Caco-2 (cell line): ENCODE results near the gene UBE2E2. TPM values are rescaled to one million over a fixed set of nuclear protein-coding genes. Genes with fewer than 3 reads are reported as not detected.

Experiments
- BruUV-seq: library from RNA; stranded (reverse); fragments of 400-500 nt; replicated peaks from 2 replicates; lab custom pipeline; 2021; lab: Mats Ljungman, UMichigan
- CTCF ChIA-PET: fragments of 300-600 bp; sonication (Branson Sonifier 250); formaldehyde crosslinking; loops from one replicate; lab custom pipeline; 2022; ENCODE audit warnings: antibody characterized with exemption; lab: Charles Lee
- POLR2A ChIA-PET: fragments of 300-600 bp; sonication (Branson Sonifier 250); formaldehyde crosslinking; loops from one replicate; lab custom pipeline; 2022; ENCODE audit warnings: antibody characterized with exemption; lab: Charles Lee
- DNase-seq, 2 experiments: peaks; one replicate each; pipeline versions ENCODE4 v3.0.0 to v3.0.0-alpha.2; 2020 to 2022
- H3K27me3 ChIP-seq: replicated peaks from 2 replicates; pipeline ENCODE4 v1.6.0; 2011; ENCODE audit warnings: low read length; ENCODE audit not compliant: control insufficient read depth, insufficient read depth
- H3K36me3 ChIP-seq: 2 replicates; pipeline ENCODE4 v1.5.1; 2011; ENCODE audit warnings: low read length; ENCODE audit not compliant: control insufficient read depth, insufficient read depth
- H3K4me1 ChIP-seq: fragments of 250-450 bp; sonication (Bioruptor Pico); 2 replicates; pipeline ENCODE4 v1.5.1; 2020; ENCODE audit warnings: mild to moderate bottlenecking
- H3K4me3 ChIP-seq: 2 replicates; pipeline ENCODE4 v1.5.1; 2011; ENCODE audit warnings: low read depth, mild to moderate bottlenecking, control low read depth, low read length
- H3K9me3 ChIP-seq: fragments of 250-450 bp; sonication (Bioruptor Pico); 2 replicates; pipeline ENCODE4 v1.5.1; 2020; ENCODE audit warnings: mild to moderate bottlenecking, moderate library complexity
- H3K27ac Mint-ChIP-seq: one replicate; pipeline ENCODE4 v1.8.0; 2022; ENCODE audit warnings: mixed read lengths; ENCODE audit not compliant: unreplicated experiment
- H3K27me3 Mint-ChIP-seq: one replicate; pipeline ENCODE4 v1.8.0; 2022; ENCODE audit warnings: mixed read lengths; ENCODE audit not compliant: insufficient read depth, unreplicated experiment
- H3K36me3 Mint-ChIP-seq: one replicate; pipeline ENCODE4 v1.8.0; 2022; ENCODE audit warnings: mild to moderate bottlenecking, mixed read lengths; ENCODE audit not compliant: insufficient read depth, unreplicated experiment
- H3K4me1 Mint-ChIP-seq: one replicate; pipeline ENCODE4 v1.8.0; 2022; ENCODE audit warnings: low read depth, mixed read lengths; ENCODE audit not compliant: unreplicated experiment
- H3K4me3 Mint-ChIP-seq: one replicate; pipeline ENCODE4 v1.8.0; 2022; ENCODE audit warnings: mild to moderate bottlenecking, moderate library complexity, mixed read lengths; ENCODE audit not compliant: unreplicated experiment
- H3K9me3 Mint-ChIP-seq: one replicate; pipeline ENCODE4 v1.8.0; 2022; ENCODE audit warnings: mixed read lengths; ENCODE audit not compliant: unreplicated experiment
- intact Hi-C: fragments of 100-400 bp; cut with micrococcal nuclease; formaldehyde crosslinking; loops from one replicate; pipeline ENCODE4 v1.10.0; 2022; ENCODE audit not compliant: unreplicated experiment
- total RNA-seq: library from RNA; stranded (reverse); gene quantifications from 2 replicates; pipeline ENCODE4 v1.2.3, GENCODE V29; 2022
- TF ChIP-seq, protein P1 (sequence below), 2 experiments: fragments of 200-600 bp in 1 of 2; IDR thresholded peaks; 1 replicate in 1 of 2; 2 replicates in 1 of 2; pipeline versions ENCODE4 v1.5.1 to v1.8.0; 2011 to 2022; ENCODE audit warnings: antibody characterized with exemption in 1 of 2, control low read depth in 1 of 2, inconsistent platforms in 1 of 2, low read depth in 1 of 2, low read length in 1 of 2, mild to moderate bottlenecking in 1 of 2, moderate library complexity in 1 of 2; ENCODE audit not compliant: insufficient read depth in 1 of 2, severe bottlenecking in 1 of 2, unreplicated experiment in 1 of 2

UBE2E2 gene
- total RNA-seq, 1 experiment from 2014 or later = 83.8 TPM

DNA sequence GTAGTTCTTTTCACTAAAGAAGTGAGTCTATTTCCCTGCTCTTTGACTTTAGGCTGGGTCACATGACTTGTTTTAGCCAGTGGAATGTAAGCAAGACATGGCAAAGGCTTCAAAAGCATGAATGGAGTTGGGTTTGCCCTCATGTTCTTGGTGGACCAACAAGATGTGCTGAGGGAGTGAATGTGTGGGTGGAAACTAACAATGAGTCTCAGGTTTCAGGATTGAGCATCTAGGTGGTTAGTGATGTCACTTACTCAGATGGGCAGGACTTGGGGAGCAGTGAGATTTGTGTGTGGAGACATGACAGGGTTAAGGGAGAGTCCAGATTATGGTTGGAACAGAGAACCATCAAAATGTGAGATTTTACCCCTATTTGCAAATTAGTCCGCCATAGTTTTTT, 421.2 kb downstream of the UBE2E2 start:
- Histone ChIP-seq H3K36me3 (no peaks in the 10 kb centered on the region), H3K9me3 (no peaks in the 10 kb centered on the region; the same call in 1 of the 2 replicates), H3K4me1 (peaks cover 22% of the 10 kb centered on the region), H3K4me3 (no peak overlapping the region), H3K27me3 (no peaks in the 10 kb centered on the region)
- H3K4me3 Mint-ChIP-seq = no peak overlapping the region
- DNase-seq = no peak
- H3K9me3 Mint-ChIP-seq = no peaks in the 10 kb centered on the region
- H3K27me3 Mint-ChIP-seq = no peaks in the 10 kb centered on the region
- peaks cover 13% of the 10 kb centered on the region for H3K4me1 Mint-ChIP-seq
- intact Hi-C loops = loop anchor here (10.0 kb wide), 1 partner anchor 440 kb away; no protein-coding TSS in a partner anchor
- H3K27ac Mint-ChIP-seq = no peak overlapping the region
- no TSS peak for BruUV-seq
- CTCF ChIA-PET = no interaction called here
- POLR2A ChIA-PET = no interaction called here
- TF ChIP-seq, protein P1, sequence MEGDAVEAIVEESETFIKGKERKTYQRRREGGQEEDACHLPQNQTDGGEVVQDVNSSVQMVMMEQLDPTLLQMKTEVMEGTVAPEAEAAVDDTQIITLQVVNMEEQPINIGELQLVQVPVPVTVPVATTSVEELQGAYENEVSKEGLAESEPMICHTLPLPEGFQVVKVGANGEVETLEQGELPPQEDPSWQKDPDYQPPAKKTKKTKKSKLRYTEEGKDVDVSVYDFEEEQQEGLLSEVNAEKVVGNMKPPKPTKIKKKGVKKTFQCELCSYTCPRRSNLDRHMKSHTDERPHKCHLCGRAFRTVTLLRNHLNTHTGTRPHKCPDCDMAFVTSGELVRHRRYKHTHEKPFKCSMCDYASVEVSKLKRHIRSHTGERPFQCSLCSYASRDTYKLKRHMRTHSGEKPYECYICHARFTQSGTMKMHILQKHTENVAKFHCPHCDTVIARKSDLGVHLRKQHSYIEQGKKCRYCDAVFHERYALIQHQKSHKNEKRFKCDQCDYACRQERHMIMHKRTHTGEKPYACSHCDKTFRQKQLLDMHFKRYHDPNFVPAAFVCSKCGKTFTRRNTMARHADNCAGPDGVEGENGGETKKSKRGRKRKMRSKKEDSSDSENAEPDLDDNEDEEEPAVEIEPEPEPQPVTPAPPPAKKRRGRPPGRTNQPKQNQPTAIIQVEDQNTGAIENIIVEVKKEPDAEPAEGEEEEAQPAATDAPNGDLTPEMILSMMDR (IDR thresholded peaks at IDR 0.05; ENCODE audit: insufficient read depth in 1 of 2, low read depth in 1 of 2, low read length in 1 of 2, severe bottlenecking in 1 of 2, unreplicated experiment in 1 of 2) = no peak
- H3K36me3 Mint-ChIP-seq = no peaks in the 10 kb centered on the region

- peak overlapping the region; percentile 40 for H3K27ac Mint-ChIP-seq
- peaks cover 28% of the 10 kb centered on the region for H3K4me1 ChIP-seq
- H3K9me3 Mint-ChIP-seq = peaks cover 13% of the 10 kb centered on the region
- DNase-seq = peak; percentile 21 to 50
- TF ChIP-seq, protein P1 (IDR thresholded peaks at IDR 0.05; ENCODE audit: insufficient read depth in 1 of 2, low read depth in 1 of 2, low read length in 1 of 2, severe bottlenecking in 1 of 2, unreplicated experiment in 1 of 2) = no peak
- no peaks in the 10 kb centered on the region for H3K36me3 Mint-ChIP-seq
- CTCF ChIA-PET = no interaction called here
- BruUV-seq = no TSS peak
- intact Hi-C loops = loop anchor here (10.0 kb wide), 1 partner anchor 442 kb away; no protein-coding TSS in a partner anchor
- H3K4me3 ChIP-seq = no peak overlapping the region
- H3K27me3 Mint-ChIP-seq = no peaks in the 10 kb centered on the region
- H3K9me3 ChIP-seq = no peaks in the 10 kb centered on the region; the same call in 1 of the 2 replicates
- H3K27me3 ChIP-seq = no peaks in the 10 kb centered on the region
- no peaks in the 10 kb centered on the region for H3K36me3 ChIP-seq
- H3K4me1 Mint-ChIP-seq = peaks cover 25% of the 10 kb centered on the region
- no peak overlapping the region for H3K4me3 Mint-ChIP-seq
- POLR2A ChIA-PET = no interaction called here
Measured at GRCh38 chr3:23626442-23626841, 423.3 kb downstream of the UBE2E2 start.

- Mint-ChIP-seq H3K9me3 (peaks cover 13% of the 10 kb centered on the region), H3K4me1 (peaks cover 25% of the 10 kb centered on the region), H3K27me3 (no peaks in the 10 kb centered on the region), H3K4me3 (no peak overlapping the region), H3K36me3 (no peaks in the 10 kb centered on the region), H3K27ac (peak overlapping the region; percentile 30)
- intact Hi-C loops = loop anchor here (10.0 kb wide), 1 partner anchor 445 kb away; no protein-coding TSS in a partner anchor
- Histone ChIP-seq H3K4me3 (no peak overlapping the region), H3K9me3 (no peaks in the 10 kb centered on the region; the same call in 1 of the 2 replicates), H3K4me1 (peaks cover 28% of the 10 kb centered on the region), H3K27me3 (no peaks in the 10 kb centered on the region), H3K36me3 (no peaks in the 10 kb centered on the region)
- DNase-seq = no peak
- CTCF ChIA-PET = no interaction called here
- no TSS peak for BruUV-seq
- POLR2A ChIA-PET = interaction anchor here (0.5 kb wide), 1 partner anchor 73 kb away, joined by 3 read pairs; no protein-coding TSS in a partner anchor
- TF ChIP-seq, protein P1 (IDR thresholded peaks at IDR 0.05; ENCODE audit: insufficient read depth in 1 of 2, low read depth in 1 of 2, low read length in 1 of 2, severe bottlenecking in 1 of 2, unreplicated experiment in 1 of 2) = no peak
Measured at GRCh38 chr3:23629181-23629894, 426.2 kb downstream of the UBE2E2 start.
